ENCODE results near the gene NABP2.
"Not testable (repeated sequence)": the region's sequence is repeated elsewhere in the genome, so short reads cannot be mapped to it uniquely, and the experiment has no call there.

NABP2 gene

DNA sequence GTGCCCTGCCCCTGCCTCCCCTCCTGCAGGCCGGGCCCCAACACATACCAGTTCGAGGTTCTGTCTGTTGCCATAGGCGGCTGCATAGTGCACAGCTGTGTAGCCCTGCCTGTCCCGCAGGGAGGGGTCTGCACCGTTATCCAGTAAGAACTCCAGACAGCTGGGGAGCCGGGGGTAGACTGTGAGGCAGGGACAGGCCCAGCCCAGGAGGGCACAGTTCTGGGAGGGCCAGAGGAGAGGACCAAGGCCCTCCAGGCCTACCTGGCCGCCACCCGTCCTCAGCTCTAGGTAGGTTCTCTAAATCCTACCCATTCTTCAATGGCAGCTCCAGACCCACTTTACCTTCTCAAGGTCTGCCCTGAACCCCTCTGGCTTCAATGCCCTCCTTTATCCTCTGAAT lies 24.6 kb downstream of the NABP2 start:
- no peak for DNase-seq

GRCh38 chr12:56252649-56253048 lies 28.5 kb downstream of the NABP2 start:
- DNase-seq = no peak

DNA sequence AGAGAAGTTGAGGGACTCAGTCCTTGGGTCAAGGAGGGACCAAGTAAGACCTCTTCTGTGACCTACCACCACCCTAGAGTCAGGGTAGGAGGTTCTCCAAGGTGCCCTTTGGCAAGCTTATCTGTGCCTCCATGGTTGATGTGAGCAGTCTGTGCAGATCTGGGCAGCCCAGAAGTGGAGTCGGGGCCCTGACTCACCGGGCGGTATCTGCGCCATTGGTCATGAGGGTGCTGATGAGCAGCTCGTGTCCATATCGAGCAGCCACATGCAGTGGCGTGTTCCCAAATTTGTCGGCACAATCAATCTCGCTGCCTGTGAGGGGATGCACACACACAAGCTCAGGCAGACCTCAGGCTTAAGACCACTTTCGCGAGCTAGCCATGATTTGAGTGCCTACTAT lies 28.9 kb downstream of the NABP2 start:
- DNase-seq = no peak

GRCh38 chr12:56255671-56256070 lies 31.5 kb downstream of the NABP2 start:
- no peak for DNase-seq

DNA sequence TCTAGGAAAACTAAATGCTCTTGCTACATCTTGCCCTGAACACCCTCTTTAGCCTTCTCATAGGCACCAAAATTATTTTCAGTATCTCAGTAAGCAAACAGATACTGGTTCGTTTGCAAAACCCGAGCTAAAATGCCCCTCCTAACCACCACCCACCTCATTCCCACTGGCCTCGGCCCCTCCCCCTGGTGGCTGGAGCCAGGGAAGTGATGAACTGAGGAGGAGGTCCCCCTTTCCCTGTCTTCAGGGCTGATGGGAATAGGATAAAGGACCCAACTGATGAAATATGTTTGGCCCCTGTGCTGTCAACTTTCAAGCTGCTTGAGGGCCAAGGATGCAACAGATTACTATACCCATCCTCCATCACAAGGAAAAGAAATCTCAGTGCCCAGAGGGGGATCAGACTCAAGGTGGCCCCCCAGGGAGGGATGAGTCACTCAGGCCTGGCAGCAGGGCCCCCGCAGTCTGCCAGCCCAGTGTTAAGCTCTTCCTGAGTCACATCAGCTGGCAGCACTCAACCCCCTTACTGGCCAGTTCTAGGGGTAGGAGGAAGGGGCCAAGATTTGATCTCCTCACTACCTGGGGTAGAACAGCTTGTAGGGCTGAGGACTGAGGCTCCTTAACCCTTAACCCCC lies 32.3 kb downstream of the NABP2 start:
- no peak for DNase-seq

DNA sequence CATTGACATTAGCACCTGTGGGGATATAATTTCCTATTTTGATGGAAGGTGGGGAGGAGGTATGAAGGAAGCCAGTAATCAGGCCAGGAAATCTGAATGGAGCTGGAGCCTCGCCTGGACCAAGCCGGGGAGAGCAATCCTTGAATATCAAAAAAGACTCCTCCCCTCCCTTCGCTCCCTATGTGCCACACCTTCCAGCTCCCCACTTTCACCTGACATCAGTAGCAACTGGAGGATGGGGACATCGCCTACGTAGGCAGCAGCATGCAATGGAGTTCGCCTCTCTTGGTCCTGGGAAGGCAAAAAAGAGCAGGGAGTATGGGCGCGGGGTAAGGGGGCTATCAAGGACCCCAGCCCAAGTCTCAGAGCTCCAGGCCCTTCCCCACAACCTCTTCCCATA lies 32.9 kb downstream of the NABP2 start:
- no peak for DNase-seq

- DNase-seq = no peak
Measured at GRCh38 chr12:56257491-56258067, 33.4 kb downstream of the NABP2 start.

- DNase-seq = peak; percentile 77
Measured at GRCh38 chr12:56258068-56258819, 34.1 kb downstream of the NABP2 start, which contains the start of gene ANKRD52. TSS of gene ANKRD52 (minus strand) at chr12:56258384. CDS start at chr12:56258269, 115 bp downstream.

GRCh38 chr12:56258820-56259183 lies 34.7 kb downstream of the NABP2 start:
- DNase-seq = no peak

GRCh38 chr12:56260380-56260779 lies 36.2 kb downstream of the NABP2 start:
- no peak for DNase-seq

GRCh38 chr12:56260921-56261320 lies 36.8 kb downstream of the NABP2 start:
- no peak for DNase-seq

DNA sequence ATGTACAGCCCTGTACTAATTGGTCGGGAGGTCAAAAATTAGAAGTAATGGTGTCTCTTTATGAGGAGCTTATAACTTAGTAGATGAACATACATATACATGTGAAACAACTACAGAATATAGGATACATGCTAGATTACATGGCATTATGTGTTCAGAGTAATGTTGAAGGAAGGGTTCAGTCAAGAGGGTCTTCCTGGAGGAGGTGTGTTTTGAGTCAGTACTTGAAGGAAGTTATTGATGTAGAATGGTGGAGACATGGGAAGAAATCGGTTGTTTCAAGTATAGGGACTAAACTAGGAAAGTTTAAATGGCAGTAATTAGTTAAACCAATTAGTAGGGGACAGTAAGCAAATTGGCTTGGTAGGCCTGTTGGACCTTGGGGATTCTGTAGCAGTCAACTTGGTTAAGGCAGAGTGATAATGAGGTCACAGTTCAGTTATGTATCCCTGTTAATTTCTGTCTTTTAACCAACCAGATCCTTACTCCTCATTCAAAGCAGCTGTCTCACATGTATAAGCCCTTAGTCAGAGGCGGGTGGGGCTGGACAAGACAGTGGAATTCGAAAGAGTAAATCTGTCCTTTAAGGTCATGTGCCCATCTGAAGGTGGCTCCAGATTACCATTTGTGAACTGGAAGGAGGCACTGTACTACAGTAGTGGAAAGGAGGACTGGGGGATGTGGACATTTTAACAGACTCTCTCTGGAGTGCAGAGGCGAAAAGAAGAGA lies 37.5 kb downstream of the NABP2 start:
- DNase-seq = no peak

DNA sequence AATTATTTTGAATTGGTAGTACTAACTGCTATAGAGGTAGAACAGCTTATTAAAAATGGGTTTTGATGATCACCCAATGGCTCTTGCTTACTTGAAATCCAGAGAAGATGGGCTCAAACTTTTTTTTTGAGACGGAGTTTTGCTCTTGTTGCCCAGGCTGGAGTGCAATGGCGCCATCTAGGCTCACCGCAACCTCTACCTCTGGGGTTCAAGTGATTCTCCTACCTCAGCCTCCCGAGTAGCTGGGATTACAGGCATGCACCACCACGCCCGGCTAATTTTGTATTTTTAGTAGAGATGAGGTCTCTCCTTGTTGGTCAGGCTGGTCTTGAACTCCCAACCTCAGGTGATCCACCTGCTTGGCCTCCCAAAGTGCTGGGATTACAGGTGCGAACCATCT lies 38.8 kb downstream of the NABP2 start:
- not testable (repeated sequence) for DNase-seq

DNA sequence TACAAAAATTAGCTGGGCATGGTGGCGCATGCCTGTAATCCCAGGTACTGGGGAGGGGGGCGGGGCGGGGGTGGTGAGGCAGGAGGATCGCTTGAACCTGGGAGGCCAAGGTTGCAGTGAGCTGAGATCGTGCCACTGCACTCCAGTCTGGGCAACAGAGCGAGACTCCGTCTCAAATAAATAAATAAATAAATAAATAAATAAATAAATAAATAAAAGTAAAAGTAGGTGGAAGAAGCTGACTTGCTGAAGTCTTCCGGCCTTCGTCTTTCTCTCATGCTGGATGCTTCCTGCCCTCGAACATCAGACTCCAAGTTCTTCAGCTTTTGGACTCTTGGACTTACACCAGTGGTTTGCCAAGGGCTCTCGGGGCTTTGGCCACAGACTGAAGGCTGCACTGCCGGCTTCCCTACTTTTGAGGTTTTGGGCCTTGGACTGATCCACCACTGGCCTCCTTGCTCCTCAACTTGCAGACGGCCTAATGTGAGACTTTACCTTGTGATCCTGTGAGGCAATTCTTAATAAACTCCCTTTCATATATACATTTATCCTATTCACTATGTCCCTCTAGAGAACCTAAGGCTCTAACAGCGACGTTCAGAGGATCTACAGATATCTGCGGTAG lies 42.0 kb downstream of the NABP2 start:
- DNase-seq = not testable (repeated sequence)

DNA sequence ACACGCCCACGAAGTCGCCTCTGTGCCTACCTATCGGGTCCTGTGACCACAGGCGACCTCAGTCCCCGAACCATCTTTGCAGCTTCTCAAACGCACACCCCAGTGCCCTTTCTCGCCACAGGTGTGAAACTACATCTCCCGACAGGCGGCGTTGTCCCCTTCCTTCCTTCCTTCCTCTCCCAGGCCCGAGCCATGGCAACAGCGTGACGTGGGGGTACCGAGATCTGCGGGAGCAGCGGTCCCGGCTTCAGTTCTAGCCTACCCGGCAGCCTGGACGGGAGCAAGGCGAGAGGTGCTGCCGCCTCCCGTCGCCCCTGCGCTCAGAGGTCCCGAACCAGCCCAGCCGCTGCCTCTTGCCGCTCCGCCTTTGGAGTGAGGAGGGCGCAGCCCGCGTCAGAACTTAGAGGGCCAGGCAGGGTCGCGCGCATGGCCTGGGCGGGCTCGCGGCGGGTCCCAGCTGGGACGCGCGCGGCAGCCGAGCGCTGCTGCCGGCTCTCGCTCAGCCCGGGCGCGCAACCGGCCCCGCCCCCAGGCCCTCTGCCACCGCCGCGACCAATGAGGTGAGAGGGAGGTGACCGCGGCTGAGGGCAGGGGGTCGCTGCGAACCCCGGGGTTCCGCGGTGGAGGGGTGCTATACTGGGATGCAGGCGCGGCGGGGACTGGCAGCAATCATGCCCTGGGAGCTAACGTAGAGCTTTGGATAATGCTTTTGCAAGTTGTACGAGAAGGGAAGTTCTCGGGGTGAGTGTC lies 42.7 kb downstream of the NABP2 start, which contains the start of gene COQ10A:
COQ10A (plus strand) TSS at position 250 of the 750 bp plus-strand sequence; CDS start at position 427, 177 bp downstream.
- peak; percentile 90 for DNase-seq

DNA sequence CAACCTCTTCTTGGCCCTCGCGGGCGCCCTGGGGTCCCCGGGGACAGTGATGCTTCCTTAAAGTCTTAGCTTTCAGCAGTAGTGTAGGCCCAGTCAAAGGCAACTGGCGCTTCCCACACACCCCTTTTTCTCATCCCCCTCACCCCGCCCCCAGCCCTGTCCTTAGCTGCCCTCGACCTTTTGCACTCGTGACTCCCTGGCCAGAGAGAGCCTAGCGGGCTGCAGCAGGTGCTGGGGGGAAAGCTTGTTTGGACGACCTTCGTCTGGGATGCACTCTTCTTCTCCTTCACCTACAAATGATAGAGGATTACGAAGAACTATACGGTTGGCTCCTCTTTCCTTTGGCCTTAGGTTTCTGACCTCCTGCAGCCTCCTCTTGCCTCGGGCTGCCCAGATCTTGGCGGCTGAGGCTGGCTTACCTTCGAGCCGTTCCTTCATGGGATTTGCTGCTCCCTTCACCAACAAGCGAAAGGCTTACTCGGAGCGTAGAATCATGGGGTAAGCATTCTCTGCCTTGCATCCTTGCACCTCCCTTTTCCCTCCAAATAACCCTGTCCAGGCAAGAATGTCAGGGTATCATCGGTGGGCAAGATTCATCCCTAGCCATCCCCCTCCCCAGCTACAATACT lies 43.4 kb downstream of the NABP2 start:
- DNase-seq = no peak

DNA sequence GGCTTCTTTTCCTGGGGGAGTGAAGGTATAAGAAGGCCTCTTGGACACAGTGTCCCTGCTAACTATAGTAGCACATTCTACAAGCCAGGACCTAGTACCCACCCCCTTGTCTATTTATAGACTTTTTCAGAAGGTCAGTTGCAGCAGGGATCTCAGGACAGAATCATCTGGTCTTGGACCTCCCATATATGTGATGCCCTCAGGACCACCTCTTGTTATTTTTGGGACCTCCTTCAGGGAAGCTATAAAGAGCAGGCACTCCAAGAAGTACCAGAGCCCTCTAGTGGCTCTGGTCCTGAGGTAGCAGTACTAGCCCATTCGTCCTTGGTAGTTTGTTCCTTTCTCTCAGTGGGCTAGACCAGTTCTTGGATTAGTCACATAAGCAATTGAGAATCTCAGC lies 46.9 kb downstream of the NABP2 start:
- DNase-seq = no peak

DNA sequence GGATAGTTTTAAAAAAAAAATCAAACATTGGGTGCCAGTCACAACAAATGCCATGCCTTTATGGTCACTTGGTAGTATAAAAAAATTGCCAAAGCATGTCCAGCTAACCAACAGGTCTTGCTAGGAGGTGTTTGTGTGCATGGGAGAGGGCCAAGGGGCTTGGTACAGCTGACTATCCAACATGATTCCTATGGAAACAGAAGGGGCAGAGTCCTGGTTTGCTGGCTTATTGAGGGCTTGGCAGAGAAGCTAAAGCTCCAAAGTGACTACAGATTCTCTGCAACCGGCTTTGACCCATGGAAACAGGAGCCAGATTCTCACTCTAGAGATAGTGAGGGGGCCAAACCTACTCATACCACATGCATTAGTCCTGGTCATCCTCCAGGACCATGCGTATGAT lies 48.3 kb downstream of the NABP2 start:
- not testable (repeated sequence) for DNase-seq

DNA sequence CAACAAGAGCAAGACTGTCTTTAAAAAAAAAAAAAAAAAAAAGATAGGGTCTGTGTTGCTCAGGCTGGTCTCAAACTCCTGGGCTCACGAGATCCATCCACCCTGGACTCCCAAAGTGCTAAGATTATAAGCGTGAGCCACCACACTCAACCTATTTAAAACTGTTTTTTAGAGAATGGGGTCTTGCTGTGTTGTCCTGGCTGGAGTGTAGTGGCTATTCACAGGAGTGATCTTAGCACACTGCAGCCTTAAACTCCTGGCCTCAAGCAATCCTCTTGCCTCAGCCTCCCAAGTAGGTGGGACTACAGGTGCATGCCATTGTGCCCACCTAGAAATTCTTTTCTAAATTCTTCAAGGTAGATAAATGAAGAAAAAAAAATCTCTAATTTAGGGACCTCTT lies 50.2 kb downstream of the NABP2 start:
- DNase-seq = no peak

GRCh38 chr12:56278905-56279304 lies 54.8 kb downstream of the NABP2 start:
- DNase-seq = no peak

Data from activated CD4-positive, alpha-beta T cell treated with anti-CD3 and anti-CD28 coated beads, Interleukin-2, amount 50 U/mL, for 1 hour (primary cell).